Limb (tissue), 2 donors: ENCODE measurements around the gene HOXD9.
A peak's percentile ranks its signal among the peaks of the same experiment; 100 is the strongest.

ENCODE experiments used
- DNase-seq, 2 donors: peaks; one replicate each; pipeline ENCODE4 v3.0.0-alpha.2; 2016; ENCODE audit errors: extremely low spot score in 2 of 2

HOXD9 gene

DNA sequence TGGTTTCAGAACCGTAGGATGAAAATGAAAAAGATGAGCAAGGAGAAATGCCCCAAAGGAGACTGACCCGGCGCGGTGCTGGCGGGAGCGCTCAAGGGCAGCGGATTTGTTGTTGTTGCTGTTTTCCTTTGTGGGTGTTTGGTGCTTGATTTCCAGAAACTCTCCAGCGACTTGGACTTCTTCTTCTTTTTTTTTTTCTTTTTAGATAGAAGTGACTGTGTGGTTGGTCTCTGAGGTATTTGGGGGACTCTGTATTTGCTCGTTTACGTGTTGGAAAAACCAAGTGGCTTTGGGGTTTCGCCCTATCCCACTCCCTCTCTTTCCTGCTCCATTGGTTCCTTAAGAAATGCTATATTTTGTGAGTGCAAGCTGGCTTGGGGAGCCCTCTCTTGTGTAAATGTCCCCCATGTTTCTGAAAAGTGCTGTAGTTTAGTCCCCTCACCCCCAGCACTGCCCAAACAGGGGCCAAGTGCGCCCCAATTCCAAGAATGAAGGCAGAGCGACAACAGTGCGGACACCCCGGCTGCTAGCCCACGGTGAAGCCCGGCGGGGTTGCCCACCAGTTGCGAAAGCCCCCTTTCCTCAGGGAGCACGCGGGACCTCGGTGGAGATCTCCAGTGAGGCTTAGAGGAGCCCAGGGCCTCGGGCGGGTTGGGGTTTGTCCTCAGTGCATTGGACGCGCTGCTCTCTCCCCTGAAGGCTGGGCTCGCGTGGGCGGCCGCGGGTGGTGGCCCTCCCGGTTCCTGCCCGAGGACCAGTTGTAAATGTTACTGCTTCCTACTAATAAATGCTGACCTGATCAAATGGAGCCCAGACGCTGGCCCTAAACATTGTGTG lies 1.8 kb downstream of the HOXD9 start:
- peak in 1 of 2 donors; percentile 44 for DNase-seq

DNA sequence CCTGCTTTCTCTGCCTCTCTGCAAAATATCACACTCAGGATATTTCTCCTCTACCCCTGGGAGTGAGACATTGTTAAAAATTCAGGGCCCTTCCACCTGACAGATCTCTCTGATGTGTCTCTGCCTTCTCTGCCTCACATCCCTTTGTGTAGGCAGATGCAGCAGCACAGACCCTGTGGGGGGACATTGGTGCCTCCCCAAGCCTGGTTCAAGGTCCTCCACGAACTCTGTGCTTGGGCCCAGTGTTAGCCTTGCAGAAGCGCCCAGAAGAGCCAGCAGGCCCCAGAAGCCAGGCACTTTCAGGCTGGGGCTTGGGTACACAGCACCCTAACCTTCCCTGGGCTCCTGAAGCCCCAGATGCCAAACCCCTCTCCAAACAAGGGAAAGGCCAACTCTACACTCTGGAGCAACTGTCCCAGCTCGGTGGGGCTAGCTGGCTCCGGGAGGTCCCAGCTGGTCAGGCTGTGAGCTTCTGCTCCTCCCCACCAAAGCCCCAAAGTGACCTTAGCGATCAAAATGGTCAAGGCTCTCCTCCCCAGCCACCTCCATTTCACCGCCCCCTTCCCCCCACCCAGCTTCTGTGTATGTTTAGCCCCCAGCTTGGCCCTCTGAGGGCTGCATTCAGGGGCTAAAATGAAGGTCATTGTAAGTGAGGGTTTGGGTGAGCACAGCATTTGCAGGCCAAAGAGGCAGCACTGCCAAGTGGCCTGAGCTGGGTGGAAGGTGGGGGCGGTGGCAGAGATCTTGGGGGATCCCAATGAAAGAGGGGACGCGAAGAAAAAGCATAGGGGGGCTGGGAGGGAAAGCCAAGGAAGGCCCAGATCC lies 2.6 kb downstream of the HOXD9 start:
- DNase-seq, result peak in 1 of 2 donors; percentile 46

DNA sequence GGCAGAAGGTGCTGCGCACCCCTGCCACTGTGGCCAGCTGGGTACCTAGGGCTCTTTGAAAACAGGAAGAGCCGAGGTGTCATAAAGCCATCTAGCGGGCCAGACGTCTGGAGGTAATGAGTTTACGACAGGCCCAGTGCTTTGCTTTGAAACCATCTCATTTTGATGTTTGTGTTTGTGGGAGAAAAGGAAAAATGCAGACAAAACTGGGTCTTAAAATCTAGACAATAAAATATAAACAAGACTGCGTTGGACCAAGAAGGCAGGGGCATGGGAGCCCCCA lies 3.2 kb downstream of the HOXD9 start:
- DNase-seq, result no peak

DNA sequence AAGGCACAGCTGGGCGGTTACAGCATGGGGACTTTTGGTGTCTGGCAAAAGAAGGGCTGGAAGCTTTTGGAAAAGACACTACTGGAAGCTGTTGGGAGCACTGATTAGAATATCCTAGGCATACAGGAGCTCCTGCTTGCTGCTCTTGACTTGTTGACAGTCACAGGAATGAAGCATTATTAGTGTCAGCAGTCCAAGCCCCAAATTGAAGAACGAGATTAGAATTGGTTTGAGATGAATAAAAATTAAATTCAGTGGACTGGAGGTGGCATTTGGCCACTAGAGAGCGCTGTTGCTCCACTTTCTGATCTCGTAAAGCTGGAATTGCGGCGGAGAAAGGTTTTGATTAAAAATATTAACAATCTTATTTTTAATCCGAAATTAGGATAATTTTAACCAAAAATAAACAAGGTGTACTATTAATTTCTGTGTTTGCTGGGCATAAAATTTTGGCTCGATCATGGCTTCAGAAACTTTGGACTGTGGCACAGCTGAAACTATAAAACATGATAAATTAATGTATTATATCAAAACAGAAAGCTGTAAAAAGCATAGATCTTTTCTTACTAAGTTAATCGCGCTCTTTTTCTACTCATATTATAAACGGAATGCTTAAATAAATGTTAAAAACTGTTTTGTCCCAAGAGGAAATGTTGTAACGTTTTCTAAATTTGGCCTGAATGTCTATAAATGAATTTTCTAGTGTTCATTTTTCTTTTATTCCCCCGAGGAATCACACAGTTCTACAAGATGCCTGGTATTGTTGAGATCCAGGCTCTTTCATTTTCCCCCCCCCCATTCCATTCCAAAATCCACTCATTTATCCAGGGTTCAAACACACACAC lies 4.6 kb downstream of the HOXD9 start:
- peak; percentile 75 to 83 for DNase-seq

DNA sequence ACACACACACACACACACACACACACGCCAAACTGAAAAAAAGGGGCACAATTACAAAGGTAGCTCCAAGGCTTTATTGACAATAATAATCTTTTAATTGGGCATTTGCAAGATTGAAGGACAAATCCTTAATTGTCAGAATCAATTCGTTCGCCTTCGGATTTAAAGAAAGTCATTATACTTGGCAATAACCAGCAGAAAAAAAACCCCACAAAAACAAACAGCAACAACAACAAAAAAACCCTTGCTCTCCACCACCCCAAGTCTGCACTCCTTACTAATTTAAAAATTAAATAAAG lies 5.2 kb downstream of the HOXD9 start:
- DNase-seq, result no peak

GRCh38 chr2:176128172-176128981 lies 5.9 kb downstream of the HOXD9 start:
- DNase-seq, result peak in 1 of 2 donors; percentile 78

DNA sequence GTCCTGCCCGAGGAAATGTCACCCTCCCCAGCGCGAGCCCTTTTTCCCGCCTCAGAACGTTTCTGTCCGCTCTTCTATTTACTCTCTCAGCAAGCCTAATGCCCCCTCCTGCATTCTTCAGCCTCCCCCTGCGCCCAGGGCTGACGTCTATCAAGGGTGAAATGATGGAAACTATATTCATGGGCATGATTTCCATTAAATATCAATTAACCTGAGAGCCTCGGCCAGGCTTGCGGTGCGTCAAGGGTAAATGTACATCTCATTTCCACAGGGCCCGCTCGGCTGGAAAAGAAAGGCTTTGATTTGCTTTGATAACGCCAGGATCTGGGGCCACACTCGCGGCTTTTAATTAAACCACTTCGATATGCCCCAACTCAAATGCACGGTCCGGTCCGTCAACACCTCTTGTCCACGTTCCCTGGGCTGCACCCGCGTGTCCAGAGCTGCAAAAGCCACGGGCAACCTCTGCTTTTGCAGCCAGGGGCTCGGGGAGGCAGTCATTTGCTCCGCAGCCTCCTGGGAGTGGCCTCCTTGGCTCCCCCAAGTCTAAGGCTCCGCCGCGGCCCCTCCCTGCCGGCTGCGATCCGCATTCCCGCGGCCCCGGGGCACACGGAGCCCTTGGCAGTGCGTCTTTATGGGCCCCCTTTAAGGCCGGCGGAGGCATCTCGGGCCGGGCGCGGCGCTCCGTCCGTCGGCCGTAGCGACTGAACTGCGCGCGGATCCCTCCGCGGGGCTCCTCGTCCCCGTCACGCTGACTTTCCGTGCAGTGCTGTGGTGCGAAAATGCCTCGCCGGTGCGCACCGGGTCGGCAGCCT lies 6.7 kb downstream of the HOXD9 start, which contains the start of gene HOXD8:
Gene HOXD8 (plus strand): TSS at position 724 of the 815 bp plus-strand sequence. CDS start 662 bp downstream, outside the sequence.
- peak; percentile 88 to 89 for DNase-seq

GRCh38 chr2:176129813-176130146 lies 7.3 kb downstream of the HOXD9 start:
- no peak for DNase-seq

GRCh38 chr2:176130147-176130956 lies 7.8 kb downstream of the HOXD9 start:
- DNase-seq, result peak in 1 of 2 donors; percentile 85

- DNase-seq, result peak in 1 of 2 donors; percentile 36
These were observed 8.7 kb downstream of the HOXD9 start for GRCh38 chr2:176130957-176131847.

GRCh38 chr2:176131848-176132158 lies 9.3 kb downstream of the HOXD9 start:
- DNase-seq, result no peak

DNA sequence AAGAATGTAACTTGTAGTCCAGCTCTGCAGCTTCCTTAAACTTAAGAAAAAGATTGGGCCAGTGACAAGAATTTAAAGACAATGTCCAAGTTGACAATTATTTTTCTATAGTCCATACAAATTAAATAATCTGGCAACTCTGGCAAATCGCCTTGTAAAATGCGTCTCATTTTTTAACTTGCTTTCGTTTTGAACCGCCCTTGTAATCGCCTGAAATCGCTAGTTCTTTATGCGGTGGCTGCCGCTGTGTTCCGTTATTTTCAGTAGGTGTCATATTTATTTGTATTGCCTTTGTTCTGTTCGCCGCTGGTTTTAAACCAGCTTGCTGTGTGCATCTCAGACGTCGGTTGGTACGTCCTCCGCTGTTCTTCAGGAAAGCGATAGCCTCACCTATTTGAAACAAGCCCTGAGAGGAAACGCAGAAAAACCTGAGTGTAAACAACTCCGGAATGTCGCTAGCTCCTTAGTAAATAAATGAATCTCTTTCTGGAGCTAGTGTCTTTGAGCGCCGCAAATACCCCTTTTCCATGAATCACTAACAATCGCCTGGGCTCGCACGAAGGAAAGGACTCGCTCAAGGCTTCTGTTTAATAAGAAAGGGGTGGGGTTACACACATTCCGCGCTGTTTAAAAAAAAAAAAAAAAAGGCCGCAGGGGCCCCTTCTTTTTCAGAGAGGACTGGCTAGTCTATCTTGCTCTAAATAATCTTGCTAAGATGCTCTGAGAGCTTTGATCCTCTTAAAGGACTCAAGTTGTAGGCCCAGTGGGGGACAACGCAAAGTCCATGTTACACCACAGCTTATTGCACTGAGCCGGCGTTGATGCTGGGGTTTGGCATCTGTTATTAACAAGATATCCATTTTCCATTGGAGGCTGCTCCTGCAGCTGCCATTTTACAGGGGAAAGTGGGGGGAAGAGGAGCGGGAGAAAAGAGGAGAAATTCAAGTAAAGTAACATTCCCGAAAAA lies 10.0 kb downstream of the HOXD9 start:
- peak in 1 of 2 donors; percentile 56 for DNase-seq

DNA sequence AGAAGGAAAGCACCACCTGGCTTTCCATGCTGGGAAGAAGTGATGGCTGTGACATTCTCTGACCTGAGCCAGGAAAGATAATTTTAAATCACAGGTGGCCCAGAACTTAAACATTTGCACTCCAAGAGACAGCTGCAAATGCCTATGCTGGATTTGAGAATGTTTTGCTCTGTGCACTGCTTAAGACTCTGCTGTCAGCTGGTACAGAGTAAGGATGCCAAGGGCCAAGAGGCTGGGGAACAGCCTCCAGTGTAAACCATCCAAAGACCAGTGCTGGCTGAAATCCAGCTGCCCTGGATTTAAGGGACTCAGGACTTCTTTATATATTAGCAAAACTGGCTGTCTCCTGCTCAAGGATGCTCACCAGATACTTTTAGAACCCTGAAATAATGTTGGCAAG lies 10.9 kb downstream of the HOXD9 start:
- DNase-seq, result peak in 1 of 2 donors; percentile 55

DNA sequence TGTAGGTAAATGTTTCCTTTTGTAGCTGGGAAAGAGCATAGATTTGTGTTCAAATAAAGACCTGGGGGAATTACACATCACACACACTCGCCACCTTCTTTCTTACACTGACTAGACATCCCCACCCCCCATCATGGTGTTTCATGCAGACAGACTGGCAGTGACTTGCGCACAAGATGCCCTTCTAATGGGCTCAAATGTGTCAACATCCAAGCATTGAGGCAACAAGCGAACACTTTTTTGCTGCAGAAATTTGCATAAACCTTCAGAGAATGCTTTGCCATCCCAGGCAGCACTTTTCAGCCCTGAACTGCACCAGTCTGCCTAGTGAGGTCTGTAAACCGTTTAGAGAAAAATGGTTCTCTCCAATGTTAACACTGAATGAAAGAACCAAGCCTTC lies 11.5 kb downstream of the HOXD9 start:
- DNase-seq, result peak in 1 of 2 donors; percentile 41

GRCh38 chr2:176135035-176135440 lies 12.5 kb downstream of the HOXD9 start:
- peak in 1 of 2 donors; percentile 39 for DNase-seq

- peak; percentile 66 to 84 for DNase-seq
These were observed 14.1 kb downstream of the HOXD9 start for GRCh38 chr2:176136374-176137251.
